Measurements from ENCODE around the gene DPYD. TPM values are rescaled to one million over a fixed set of nuclear protein-coding genes. Genes with fewer than 3 reads are reported as not detected.
"Not testable (repeated sequence)": the region's sequence is repeated elsewhere in the genome, so short reads cannot be mapped to it uniquely, and the experiment has no call there.

Gene DPYD
- total RNA-seq, 1 experiment from 2014 or later = 7.0 TPM

- ChIA-PET CTCF (no interaction called here), POLR2A (no interaction called here)
- Mint-ChIP-seq H3K4me3 (ENCODE audit: unreplicated experiment) (no peak overlapping the region), H3K27ac (ENCODE audit: unreplicated experiment) (no peak overlapping the region), H3K9me3 (ENCODE audit: unreplicated experiment) (no peaks in the 10 kb centered on the region), H3K4me1 (ENCODE audit: low read depth, unreplicated experiment) (no peaks in the 10 kb centered on the region), H3K36me3 (ENCODE audit: insufficient read depth, unreplicated experiment) (no peaks in the 10 kb centered on the region), H3K27me3 (ENCODE audit: insufficient read depth, unreplicated experiment) (no peaks in the 10 kb centered on the region)
- Histone ChIP-seq H3K4me3 (ENCODE audit: low read depth, low read length) (no peak overlapping the region), H3K4me1 (no peaks in the 10 kb centered on the region), H3K36me3 (ENCODE audit: control insufficient read depth, insufficient read depth, low read length) (no peaks in the 10 kb centered on the region), H3K27me3 (replicated peaks; ENCODE audit: control insufficient read depth, insufficient read depth, low read length) (no peaks in the 10 kb centered on the region), H3K9me3 (no peaks in the 10 kb centered on the region)
- DNase-seq = no peak
- intact Hi-C loops (cut with micrococcal nuclease; ENCODE audit: unreplicated experiment) = loop anchor here (2.0 to 10.0 kb wide), 2 partner anchors 580 to 806 kb away; no protein-coding TSS in a partner anchor
- no peak for TF ChIP-seq CTCF (IDR thresholded peaks at IDR 0.05; ENCODE audit: insufficient read depth in 1 of 2, low read depth in 1 of 2, low read length in 1 of 2, severe bottlenecking in 1 of 2, unreplicated experiment in 1 of 2)
- no TSS peak for BruUV-seq (replicated peaks)
These were observed 675.8 kb downstream of the DPYD start for GRCh38 chr1:97245026-97245425.

GRCh38 chr1:97243973-97244560 lies 676.8 kb downstream of the DPYD start:
- no peak overlapping the region for H3K27ac Mint-ChIP-seq (ENCODE audit: unreplicated experiment)
- intact Hi-C loops (cut with micrococcal nuclease; ENCODE audit: unreplicated experiment) = loop anchor here (1.0 to 10.0 kb wide), 3 partner anchors 281 to 807 kb away; no protein-coding TSS in a partner anchor

GRCh38 chr1:97238816-97239215 lies 682.0 kb downstream of the DPYD start:
- H3K27me3 ChIP-seq (replicated peaks; ENCODE audit: control insufficient read depth, insufficient read depth, low read length) = no peaks in the 10 kb centered on the region
- Mint-ChIP-seq H3K4me1 (ENCODE audit: low read depth, unreplicated experiment) (no peaks in the 10 kb centered on the region), H3K36me3 (ENCODE audit: insufficient read depth, unreplicated experiment) (no peaks in the 10 kb centered on the region), H3K9me3 (ENCODE audit: unreplicated experiment) (no peaks in the 10 kb centered on the region), H3K27me3 (ENCODE audit: insufficient read depth, unreplicated experiment) (no peaks in the 10 kb centered on the region), H3K4me3 (ENCODE audit: unreplicated experiment) (no peak overlapping the region), H3K27ac (ENCODE audit: unreplicated experiment) (no peak overlapping the region)
- no peak for DNase-seq
- intact Hi-C loops (cut with micrococcal nuclease; ENCODE audit: unreplicated experiment) = no loop called here
- no peaks in the 10 kb centered on the region for H3K36me3 ChIP-seq (ENCODE audit: control insufficient read depth, insufficient read depth, low read length)
- CTCF ChIA-PET = no interaction called here
- H3K9me3 ChIP-seq = no peaks in the 10 kb centered on the region
- no peak for TF ChIP-seq CTCF (IDR thresholded peaks at IDR 0.05; ENCODE audit: insufficient read depth in 1 of 2, low read depth in 1 of 2, low read length in 1 of 2, severe bottlenecking in 1 of 2, unreplicated experiment in 1 of 2)
- no peak overlapping the region for H3K4me3 ChIP-seq (ENCODE audit: low read depth, low read length)
- H3K4me1 ChIP-seq = no peaks in the 10 kb centered on the region
- BruUV-seq (replicated peaks) = no TSS peak
- POLR2A ChIA-PET = no interaction called here

More at GRCh38 chr1:97243973-97244560, 676.8 kb downstream of the DPYD start:
- TF ChIP-seq CTCF (IDR thresholded peaks at IDR 0.05; ENCODE audit: insufficient read depth in 1 of 2, low read depth in 1 of 2, low read length in 1 of 2, severe bottlenecking in 1 of 2, unreplicated experiment in 1 of 2) = peak; percentile 10 to 13
- no peak overlapping the region for H3K4me3 ChIP-seq (ENCODE audit: low read depth, low read length)
- H3K9me3 ChIP-seq = no peaks in the 10 kb centered on the region
- H3K9me3 Mint-ChIP-seq (ENCODE audit: unreplicated experiment) = no peaks in the 10 kb centered on the region
- H3K36me3 ChIP-seq (ENCODE audit: control insufficient read depth, insufficient read depth, low read length) = no peaks in the 10 kb centered on the region
- no peak for DNase-seq
- no peaks in the 10 kb centered on the region for H3K4me1 ChIP-seq
- H3K27me3 Mint-ChIP-seq (ENCODE audit: insufficient read depth, unreplicated experiment) = no peaks in the 10 kb centered on the region
- ChIA-PET POLR2A (no interaction called here), CTCF (interaction anchor here (0.6 to 1.4 kb wide), 2 partner anchors 282 to 316 kb away, joined by 4 to 9 read pairs; no protein-coding TSS in a partner anchor)
- BruUV-seq (replicated peaks) = no TSS peak
- H3K27me3 ChIP-seq (replicated peaks; ENCODE audit: control insufficient read depth, insufficient read depth, low read length) = no peaks in the 10 kb centered on the region
- H3K4me3 Mint-ChIP-seq (ENCODE audit: unreplicated experiment) = no peak overlapping the region
- H3K4me1 Mint-ChIP-seq (ENCODE audit: low read depth, unreplicated experiment) = no peaks in the 10 kb centered on the region
- no peaks in the 10 kb centered on the region for H3K36me3 Mint-ChIP-seq (ENCODE audit: insufficient read depth, unreplicated experiment)

- H3K27me3 Mint-ChIP-seq (ENCODE audit: insufficient read depth, unreplicated experiment); BruUV-seq (replicated peaks); POLR2A ChIA-PET; H3K27ac Mint-ChIP-seq (ENCODE audit: unreplicated experiment); H3K9me3 Mint-ChIP-seq (ENCODE audit: unreplicated experiment); H3K36me3 Mint-ChIP-seq (ENCODE audit: insufficient read depth, unreplicated experiment); CTCF ChIA-PET; H3K4me1 ChIP-seq; DNase-seq; intact Hi-C loops (cut with micrococcal nuclease; ENCODE audit: unreplicated experiment); H3K4me1 Mint-ChIP-seq (ENCODE audit: low read depth, unreplicated experiment); H3K36me3 ChIP-seq (ENCODE audit: control insufficient read depth, insufficient read depth, low read length); H3K4me3 ChIP-seq (ENCODE audit: low read depth, low read length); H3K4me3 Mint-ChIP-seq (ENCODE audit: unreplicated experiment); H3K27me3 ChIP-seq (replicated peaks; ENCODE audit: control insufficient read depth, insufficient read depth, low read length); H3K9me3 ChIP-seq: not testable (repeated sequence)
These were observed 689.5 kb downstream of the DPYD start for GRCh38 chr1:97231354-97231753.
